Peyer's patch (tissue), 4 donors: ENCODE results near the gene NUDCD2.

ENCODE experiments used
- CTCF ChIP-seq, 6 experiments: fragments of 450-650 bp in 4 of 6; fragments of 200-600 bp in 2 of 6; sonication (generic) in 1 of 6; IDR thresholded peaks; one replicate each; pipeline ENCODE4 v1.5.1; 2017 to 2019; ENCODE audit warnings: antibody characterized with exemption in 6 of 6, mild to moderate bottlenecking in 3 of 6, moderate library complexity in 1 of 6
- POLR2A ChIP-seq, 2 donors: fragments of 450-650 bp; IDR thresholded peaks; one replicate each; pipeline ENCODE4 v1.5.1; 2017; ENCODE audit warnings: antibody characterized with exemption in 2 of 2, mild to moderate bottlenecking in 2 of 2, moderate library complexity in 2 of 2

- TF ChIP-seq CTCF (IDR thresholded peaks at IDR 0.05) (no peak), POLR2A (IDR thresholded peaks at IDR 0.05) (no peak)
Observed at GRCh38 chr5:163458778-163459385, 1.0 kb downstream of the NUDCD2 start.
